Stimulated activated CD4-positive, alpha-beta T cell treated with anti-CD3 and anti-CD28 coated beads, Interleukin-2, amount 100 ng/mL, for 4 hours (primary cell): ENCODE results near the gene BRSK2.
"Not testable (repeated sequence)": the region's sequence is repeated elsewhere in the genome, so short reads cannot be mapped to it uniquely, and the experiment has no call there.

Experiments
- DNase-seq: peaks from one replicate; pipeline ENCODE4 v3.0.0-alpha.2; 2020; ENCODE audit warnings: low read depth

The BRSK2 gene

GRCh38 chr11:1409852-1410125 is 20.1 kb downstream of the BRSK2 start:
- DNase-seq: not testable (repeated sequence)

- DNase-seq: no peak
Observed at GRCh38 chr11:1410366-1411291, 20.9 kb downstream of the BRSK2 start.

- no peak for DNase-seq
Observed at GRCh38 chr11:1411301-1411700, 21.6 kb downstream of the BRSK2 start.

GRCh38 chr11:1411739-1412138 is 22.0 kb downstream of the BRSK2 start:
- DNase-seq: not testable (repeated sequence)

DNA sequence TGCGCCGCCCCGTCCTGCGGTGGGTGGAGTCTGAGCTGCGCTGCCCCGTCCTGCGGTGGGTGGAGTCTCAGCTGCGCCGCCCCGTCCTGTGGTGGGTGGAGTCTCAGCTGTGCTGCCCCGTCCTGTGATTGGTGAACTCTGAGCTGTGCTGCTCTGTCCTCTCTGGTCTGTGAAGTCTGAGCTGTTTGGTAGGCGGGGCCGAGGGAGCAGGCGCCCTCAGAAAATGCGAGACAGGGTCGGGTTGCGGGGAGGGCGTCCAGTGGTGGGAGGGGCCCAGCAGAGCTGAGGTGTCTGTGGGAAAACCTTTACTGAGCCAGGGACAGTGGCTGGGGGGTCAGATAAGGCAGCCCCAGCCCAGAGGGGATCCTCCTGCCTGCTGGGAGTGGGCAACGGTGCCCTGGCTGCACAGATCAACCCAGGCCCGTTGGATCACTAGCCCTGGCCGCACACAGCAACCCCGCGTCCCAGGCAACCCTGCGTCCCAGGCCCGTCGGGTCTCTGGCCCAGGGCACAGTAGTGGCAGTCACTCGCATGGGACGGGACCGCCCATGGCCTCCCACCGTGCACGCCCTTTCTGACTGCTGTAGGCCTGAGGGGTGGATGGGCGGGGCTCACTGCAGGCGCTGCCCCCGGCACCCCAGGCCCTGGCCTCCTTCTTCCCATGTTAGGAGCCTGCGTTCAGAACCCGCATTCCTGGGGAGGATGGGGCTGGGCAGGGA is 22.8 kb downstream of the BRSK2 start:
- DNase-seq: no peak

GRCh38 chr11:1414650-1415049 is 24.9 kb downstream of the BRSK2 start:
- DNase-seq: no peak

GRCh38 chr11:1415631-1416030 is 25.9 kb downstream of the BRSK2 start:
- DNase-seq: no peak

GRCh38 chr11:1418192-1418795 is 28.6 kb downstream of the BRSK2 start:
- not testable (repeated sequence) for DNase-seq

DNA sequence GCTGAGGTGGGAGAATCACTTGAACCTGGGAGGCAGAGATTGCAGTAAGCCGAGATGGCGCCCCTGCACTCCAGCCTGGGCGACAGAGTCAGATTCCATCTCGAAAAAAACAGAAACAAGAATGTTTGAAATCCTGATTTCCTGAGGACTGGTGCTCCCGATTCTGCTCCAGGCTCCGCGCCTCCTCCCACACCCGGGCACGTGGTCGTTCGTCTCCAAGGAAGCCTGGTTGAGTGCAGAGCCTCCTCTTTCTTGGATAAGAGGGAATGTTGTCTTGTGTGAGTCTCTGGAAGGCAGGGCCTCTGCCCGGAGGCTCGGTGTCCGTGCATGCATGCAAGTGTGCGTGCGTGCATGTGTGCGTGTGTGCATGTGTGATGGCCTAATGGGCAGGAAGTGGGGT is 30.1 kb downstream of the BRSK2 start:
- no peak for DNase-seq

DNA sequence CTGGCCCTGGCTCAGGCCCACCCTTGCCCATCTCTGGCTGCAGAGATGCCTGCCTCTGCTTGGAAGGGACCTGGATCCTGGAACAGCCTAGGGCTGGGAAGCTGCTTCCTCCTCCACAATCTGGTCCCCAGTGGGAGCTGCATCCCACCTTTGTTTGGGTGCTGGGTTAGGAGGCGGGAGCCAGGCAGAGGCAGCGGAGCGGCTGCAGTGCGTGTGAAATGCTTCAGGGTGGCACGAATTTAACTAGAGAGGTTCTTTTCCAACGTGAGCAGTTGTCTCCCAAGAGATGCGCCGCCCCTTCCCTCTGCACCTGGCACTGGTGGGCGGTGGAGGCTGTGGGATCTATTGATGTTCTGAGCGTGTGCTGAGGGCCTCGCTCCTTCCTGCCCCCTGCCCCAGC is 31.6 kb downstream of the BRSK2 start:
- no peak for DNase-seq

- no peak for DNase-seq
Observed at GRCh38 chr11:1422481-1422880, 32.7 kb downstream of the BRSK2 start.

- no peak for DNase-seq
Observed at GRCh38 chr11:1422981-1423380, 33.2 kb downstream of the BRSK2 start.

DNA sequence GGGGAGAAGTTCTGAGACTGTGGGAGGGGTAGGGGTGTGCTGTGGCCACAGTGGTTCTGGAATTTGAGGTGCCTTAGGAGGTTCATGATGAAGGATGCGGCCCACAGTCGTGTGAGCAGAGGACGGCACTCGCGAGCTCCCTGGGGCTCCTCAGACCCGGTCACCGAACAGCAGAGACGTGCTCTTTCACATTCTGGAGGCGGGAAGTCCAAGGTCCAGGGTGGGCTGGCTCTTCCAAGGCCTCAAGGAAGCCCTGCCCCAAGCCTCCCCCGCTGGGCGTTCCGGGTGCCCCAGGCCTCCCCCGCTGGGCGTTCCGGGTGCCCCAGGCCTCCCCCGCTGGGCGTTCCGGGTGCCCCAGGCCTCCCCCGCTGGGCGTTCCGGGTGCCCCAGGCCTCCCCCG is 33.7 kb downstream of the BRSK2 start:
- DNase-seq: not testable (repeated sequence)

DNA sequence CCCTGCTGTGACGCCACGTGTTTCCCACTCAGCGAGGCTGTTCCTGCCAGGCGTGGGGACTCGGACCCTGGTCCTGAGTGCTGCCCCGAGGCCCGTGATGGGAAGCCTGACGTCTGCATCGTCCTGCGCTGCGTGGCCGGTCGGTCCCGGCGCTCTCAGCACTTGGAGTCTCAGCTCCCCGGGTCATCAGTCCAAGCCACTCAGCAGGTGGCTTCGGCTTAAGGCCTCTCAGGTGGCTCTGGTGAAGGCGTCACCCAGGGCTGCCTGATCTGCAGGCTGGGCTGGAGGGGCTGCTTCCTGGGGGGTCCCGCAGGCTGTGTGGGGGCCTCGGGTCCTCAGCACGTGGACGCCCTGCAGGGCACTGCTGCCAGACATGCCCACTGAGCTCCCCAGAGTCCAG is 35.3 kb downstream of the BRSK2 start:
- DNase-seq: no peak

DNA sequence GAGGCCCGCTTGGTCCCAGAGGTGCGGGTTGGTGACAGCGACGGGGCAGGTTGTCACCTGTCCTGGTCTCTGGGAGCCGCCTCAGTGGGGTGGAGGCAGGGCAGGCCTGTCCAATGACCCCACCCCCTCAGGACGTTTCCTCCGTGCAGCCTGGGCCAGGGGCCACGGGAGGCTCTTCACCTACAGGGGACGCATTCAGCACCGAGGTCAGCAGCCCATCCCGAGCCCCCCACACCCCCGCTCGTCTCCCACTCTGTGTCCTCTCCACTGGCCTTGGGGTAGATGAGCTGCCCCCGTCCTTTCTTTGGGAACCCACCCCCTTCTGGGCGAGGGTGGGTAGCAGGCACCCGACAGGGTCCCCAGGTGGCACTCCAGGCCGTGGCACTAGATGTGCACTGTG is 35.7 kb downstream of the BRSK2 start:
- no peak for DNase-seq

DNA sequence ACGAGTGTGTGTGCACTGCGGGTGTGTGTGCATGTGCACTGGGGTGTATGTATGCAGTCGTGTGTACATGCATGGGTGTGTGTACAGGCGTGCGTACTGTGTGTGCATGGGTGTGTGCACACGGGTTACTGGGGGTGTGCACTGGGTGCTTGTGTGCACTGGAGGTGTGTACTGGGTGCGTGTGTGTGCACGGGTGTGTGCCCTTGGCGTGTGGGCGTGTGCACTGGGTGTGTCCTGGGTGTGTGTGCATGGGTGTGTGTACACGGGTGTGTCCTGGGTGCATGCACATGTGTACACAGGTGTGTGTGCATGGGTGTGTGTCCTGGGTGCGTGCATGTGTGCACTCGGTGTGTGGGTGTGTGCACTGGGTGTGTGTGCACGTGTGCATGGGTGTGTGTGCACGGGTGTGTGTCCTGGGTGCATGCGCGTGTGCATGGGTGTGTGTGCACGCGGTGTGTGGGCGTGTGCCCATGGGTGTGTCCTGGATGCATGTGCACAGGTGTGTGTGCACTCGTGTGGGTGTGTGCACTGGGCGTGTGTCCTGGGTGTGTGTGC is 39.1 kb downstream of the BRSK2 start:
- no peak for DNase-seq

- DNase-seq: no peak
Observed at GRCh38 chr11:1433568-1433967, 43.8 kb downstream of the BRSK2 start.

DNA sequence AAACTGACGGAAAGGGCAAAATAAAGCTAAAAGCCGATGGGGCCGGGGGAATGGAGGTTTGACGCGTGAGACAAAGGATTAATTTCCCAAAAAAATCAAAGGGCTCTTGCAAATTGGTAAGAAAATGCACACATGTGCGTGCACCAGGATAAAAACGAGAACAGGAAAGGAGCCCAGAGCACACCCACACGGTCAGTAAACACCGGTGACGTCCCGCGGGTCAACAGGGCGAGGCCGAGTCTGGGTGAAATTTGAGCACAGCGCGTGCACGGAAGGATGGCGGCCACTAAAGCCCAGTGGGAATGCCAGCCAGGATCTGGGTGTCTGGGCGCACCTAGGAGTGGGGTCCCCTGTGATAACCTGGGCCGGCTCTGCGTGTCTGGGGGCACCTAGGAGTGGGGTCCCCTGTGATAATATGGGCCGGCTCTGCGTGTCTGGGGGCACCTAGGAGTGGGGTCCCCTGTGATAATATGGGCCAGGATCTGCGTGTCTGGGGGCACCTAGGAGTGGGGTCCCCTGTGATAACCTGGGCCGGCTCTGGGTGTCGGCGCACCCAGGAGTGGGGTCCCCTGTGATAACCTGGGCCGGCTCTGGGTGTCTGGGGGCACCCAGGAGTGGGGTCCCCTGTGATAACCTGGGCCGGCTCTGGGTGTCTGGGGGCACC is 44.4 kb downstream of the BRSK2 start:
- no peak for DNase-seq

DNA sequence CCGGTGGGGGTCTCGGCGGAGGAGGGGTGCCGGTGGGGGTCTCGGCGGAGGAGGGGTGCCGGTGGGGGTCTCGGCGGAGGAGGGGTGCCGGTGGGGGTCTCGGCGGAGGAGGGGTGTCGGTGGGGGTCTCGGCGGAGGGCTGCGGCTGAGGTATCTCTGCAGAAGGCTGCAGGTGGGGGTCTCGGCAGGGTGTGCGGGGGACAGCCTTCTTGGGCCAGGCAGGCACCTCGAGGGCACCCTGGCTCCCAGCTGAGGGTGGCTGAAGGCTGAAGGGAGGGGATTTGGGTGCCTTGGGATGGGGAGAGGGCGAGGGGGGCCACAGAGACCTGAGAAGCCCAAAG is 45.7 kb downstream of the BRSK2 start:
- DNase-seq: not testable (repeated sequence)

- no peak for DNase-seq
Observed at GRCh38 chr11:1435820-1436467, 46.2 kb downstream of the BRSK2 start.

- no peak for DNase-seq
Observed at GRCh38 chr11:1436468-1437039, 46.8 kb downstream of the BRSK2 start.

GRCh38 chr11:1437500-1437899 is 47.8 kb downstream of the BRSK2 start:
- no peak for DNase-seq
